Measurements from ENCODE around the gene NOS1.

DNA sequence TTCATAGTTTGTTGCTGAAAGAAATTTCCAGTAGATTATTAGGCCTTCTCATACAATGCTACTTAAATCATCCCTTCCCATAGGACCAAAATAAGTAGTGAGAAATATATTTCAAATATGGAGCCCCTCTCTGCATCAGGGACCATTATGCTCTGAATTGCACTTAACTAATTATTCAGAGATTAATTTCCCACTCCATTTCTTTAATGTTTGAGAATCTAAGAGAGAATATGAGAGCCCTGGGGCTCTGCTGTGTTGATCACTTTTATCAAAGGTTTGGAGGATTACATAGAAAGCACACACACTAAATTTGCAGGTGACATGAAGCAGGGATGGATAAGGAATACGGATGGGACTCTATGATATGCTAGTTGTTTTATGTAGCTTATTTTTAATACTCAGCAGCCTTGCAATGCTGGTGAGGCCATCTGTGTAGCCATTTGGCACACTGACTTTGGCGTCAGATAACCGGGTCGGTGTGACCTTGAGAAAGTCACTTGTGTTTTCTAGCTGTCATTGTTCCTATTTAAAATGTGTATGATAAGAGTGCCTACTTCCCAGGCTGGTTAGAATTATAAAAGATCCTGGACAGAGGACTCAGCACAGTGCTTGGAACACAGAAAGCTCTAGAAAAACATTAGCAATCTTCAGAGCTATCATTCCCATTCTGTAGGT lies 121.2 kb downstream of the NOS1 start:
- TF ChIP-seq POLR2A (IDR thresholded peaks at IDR 0.05) (no peak), POLR2AphosphoS5 (IDR thresholded peaks at IDR 0.05) (no peak), CTCF (IDR thresholded peaks at IDR 0.05) (no peak), EP300 (IDR thresholded peaks at IDR 0.05; ENCODE audit: low read depth) (no peak)

Measured in transverse colon (tissue), 4 donors.